ENCODE measurements around the gene ROCK2.
"Not testable (repeated sequence)": the region's sequence is repeated elsewhere in the genome, so short reads cannot be mapped to it uniquely, and the experiment has no call there.

- TF ChIP-seq SMC3 (IDR thresholded peaks at IDR 0.05); CTCF (IDR thresholded peaks at IDR 0.05); FOSL2 (IDR thresholded peaks at IDR 0.05); FOSL2 (CRISPR knock-in tag; IDR thresholded peaks at IDR 0.05); MAZ (IDR thresholded peaks at IDR 0.05; ENCODE audit: borderline replicate concordance, low read depth, low read length); JUNB (IDR thresholded peaks at IDR 0.05); SREBF2 (IDR thresholded peaks at IDR 0.05); CBX2 (IDR thresholded peaks at IDR 0.05; ENCODE audit: borderline replicate concordance, low read depth); MYC (IDR thresholded peaks at IDR 0.05; ENCODE audit: borderline replicate concordance, low read length); POLR2A (IDR thresholded peaks at IDR 0.05; ENCODE audit: low read length); RAD21 (conservative IDR thresholded peaks at IDR 0.05 in 1 of 2, IDR thresholded peaks at IDR 0.05 in 1 of 2); NPAS2 (CRISPR knock-in tag; IDR thresholded peaks at IDR 0.05; ENCODE audit: borderline replicate concordance); CEBPB (IDR thresholded peaks at IDR 0.05): not testable (repeated sequence)
Measured at GRCh38 chr2:11252458-11252857, 92.0 kb downstream of the ROCK2 start.
